ENCODE data around the gene LHFPL2.

The LHFPL2 gene

DNA sequence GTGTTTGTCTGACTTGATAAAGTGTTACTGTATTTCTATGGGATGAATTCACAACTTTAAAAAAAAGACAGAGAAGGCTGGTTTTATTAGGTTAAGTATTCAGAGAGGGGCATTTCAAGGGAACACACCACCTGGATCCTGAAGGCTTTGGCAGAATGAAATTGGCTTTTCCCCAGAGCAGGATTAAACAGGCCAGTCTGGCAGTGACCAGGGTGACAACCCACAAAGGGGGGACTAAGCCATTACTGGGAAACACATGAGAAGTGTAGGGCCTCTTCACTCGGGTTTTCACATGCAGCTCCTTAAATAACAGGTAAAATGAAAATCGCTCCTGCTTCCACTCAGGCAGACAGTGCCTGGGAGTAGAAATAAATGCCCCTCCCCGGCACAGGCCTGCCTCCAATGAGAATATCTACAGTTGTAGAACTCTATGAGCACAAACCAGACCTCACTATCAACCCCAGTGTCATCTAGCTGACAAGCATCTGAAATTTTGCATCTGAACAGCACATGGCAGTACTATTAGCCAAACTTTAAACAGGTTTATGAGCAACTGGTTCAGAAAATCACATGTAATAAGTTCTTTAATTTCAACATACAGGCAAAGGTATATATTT, 85.8 kb downstream of the LHFPL2 start:
- DNase-seq: no peak

DNA sequence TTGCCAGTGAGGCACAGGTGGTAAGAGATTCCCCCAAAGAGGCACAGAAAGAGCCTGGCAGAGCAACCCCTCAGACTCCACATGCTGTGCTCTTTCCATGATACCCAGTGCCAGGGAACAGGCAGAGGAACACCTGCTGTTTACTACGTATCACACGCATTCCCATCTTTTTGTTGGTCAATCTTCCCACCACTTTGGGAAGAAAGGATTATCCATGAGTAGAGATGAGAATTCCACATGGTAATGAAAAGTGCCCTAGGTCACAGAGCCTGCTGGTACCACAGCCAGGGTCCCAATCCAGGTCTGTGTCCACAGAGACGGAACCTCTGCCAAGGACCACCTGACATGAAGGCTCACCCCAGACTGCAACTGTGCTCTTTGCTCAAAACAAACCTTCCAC, 86.6 kb downstream of the LHFPL2 start:
- DNase-seq: no peak

DNA sequence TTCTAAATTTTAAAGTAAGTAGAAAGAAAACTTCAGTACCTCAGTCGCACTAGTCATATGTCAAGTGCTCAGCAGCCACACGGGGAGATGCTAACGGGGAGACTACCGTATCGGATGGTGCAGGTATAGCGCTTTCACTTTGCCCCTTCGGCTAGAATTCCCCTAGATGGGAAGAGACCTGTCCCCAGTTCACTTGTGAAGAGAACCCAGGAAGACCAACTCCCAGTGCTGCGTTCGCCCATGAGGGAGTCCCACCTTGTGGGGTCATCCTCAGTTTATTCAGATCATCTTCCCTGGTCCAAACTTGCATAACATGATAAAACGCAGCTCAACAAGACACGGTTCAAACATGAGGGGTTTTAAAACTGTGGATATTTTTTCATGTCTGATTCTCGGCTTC, 87.3 kb downstream of the LHFPL2 start:
- DNase-seq: no peak

DNA sequence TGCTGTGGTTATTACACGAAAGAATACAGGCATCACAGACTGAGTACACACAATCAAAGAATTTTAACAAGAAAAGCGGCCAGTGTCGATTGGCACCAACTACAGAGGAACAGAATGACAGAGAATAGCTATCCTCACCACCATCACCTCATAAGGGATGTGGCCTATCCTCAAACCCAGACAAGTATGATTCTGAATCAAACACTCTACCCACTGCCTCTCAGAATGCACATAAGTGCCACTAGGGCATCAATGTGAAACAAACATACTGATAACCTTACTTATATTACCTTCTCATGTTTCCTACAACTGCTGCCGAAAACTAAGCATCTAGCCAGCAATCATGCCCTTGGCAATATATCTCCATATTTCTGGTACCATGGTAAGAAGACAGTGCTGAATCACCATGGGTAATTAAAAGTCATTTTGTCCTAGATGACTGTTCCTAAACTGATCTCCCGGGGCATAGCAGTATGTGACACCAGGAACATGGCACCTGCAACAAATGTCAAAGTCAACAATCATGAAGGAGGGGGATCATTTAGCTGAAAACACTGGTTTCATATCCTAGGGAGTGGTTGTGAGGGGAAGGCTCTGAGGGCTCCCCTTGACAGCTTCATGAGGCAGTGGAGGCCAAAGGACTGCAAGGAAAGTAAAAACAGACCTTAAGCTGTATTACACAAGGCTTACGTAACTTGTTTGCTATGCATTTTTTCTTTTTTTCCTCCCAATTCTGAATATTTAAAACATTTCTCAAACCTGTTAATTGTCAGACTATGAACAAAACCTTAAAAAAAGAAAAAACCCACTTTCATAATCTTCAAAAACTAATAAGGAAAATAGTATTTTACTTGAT, 88.3 kb downstream of the LHFPL2 start:
- no peak for DNase-seq

DNA sequence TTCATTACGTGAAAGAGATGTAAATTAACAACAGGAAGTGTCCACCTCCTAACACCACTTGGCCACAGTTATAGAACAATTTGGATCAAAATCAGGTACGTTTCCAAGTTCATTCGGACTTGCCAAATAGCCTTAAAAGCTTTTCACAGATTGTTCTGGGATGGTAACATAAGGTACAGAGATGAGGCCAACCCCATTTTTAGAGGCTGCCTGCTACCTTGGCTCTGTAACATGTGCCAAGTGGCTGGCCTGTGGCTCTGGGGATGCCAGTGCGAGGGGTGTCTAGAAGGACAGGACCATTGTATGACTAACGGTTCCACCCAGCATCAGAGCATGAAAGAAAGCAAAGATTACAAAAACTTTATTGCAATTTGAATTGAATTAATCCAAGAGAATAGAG, 91.0 kb downstream of the LHFPL2 start:
- DNase-seq: no peak

DNA sequence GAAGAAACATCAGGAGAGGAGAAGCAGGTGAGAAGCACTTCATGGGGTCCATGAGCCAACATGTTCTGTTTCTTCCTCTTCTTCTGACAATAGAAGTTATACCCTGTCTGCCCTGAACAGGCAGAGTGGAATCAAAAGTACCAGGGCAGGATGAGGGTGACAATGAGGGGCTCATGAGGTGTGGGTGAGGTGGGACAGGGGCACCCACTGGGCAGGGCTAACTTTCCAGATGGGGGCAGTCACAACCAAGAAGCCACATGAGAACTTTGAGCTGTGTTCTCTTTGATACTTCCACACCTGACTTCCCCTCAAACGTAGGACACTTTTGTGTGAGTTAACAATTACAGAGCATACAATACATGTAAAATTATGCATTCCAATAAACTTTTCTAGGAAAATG, 92.7 kb downstream of the LHFPL2 start:
- no peak for DNase-seq

DNA sequence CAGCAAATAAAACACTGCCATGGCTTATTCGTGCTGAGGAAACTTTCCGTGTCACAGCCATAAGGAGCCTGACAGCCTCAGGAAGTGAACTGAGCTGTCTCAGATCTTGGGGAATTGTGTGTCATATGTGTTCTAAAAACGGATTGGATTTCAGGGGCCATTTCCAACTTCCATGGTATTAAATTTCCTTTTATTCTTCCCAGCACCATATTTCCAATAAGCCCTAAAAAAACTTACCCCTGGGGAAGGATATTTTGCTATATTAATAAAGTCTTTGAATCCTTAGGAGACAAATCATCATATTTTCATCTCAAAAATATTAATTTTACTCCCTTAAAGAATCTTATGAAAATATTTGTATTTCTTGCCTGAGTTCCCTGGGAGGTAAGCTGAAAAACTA, 93.9 kb downstream of the LHFPL2 start:
- DNase-seq: no peak

DNA sequence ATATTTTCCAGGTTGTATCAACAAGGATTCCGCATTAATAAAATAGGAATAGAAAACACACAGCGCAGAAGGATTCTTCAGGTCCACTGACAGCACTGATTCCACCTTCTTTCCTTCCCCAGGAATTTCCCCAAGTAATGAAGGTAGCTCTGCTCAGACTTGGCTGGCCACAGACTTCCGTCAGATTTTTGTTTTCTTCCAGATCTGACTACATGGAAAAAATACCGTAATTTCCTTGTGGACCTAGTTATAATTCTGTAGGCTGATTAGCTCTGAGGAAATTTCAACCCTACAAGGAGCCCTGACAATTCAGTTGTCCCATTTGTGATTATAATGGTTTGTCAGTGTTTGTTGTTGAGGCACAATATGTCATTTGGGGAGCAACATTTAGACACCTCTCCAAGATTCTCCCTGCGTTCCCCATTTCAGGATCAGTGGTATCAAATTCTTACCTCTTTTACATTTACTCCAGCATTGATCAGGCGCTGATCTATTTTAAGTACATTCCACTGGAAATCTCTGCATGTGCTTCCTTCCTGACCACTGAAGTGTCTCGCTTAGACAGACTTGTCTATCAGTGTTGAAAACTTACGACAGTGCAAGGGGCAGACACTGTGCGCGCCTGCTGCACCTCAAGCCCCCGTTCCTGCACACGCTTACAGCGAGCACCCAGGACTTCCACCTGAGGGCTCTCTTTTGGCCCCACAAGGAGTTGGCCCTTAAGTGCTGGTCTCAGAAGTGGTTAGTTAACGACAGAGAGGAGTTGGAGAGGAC, 94.8 kb downstream of the LHFPL2 start:
- DNase-seq: no peak

DNA sequence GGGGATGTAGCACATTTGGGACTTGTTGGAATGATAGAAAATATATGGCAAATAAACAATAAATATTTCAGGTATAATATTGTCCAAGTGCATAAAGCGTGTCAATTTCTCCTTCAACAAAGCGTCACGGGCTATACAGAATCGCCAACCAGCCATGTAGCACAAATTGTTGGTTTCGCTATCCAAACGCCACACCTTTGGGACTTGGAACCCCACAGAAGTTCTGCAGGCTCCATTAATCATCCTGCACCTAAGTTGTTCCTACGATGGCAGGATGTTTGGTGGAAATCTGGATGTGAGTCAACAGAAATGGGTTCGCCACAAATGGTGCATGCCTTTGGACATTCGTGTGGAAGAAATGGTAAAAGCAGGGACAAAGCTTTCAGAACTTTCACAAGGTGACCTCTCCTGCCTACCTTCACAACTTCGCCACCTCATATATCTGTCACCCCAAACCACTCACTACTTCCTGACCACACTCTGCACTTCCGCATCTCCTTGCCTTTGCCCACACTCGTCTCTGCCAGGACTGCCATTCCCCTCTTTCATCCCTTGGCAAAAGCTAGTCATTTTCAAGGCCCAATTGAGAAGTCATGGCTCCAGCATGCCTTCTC, 95.7 kb downstream of the LHFPL2 start:
- DNase-seq: peak; percentile 41

DNA sequence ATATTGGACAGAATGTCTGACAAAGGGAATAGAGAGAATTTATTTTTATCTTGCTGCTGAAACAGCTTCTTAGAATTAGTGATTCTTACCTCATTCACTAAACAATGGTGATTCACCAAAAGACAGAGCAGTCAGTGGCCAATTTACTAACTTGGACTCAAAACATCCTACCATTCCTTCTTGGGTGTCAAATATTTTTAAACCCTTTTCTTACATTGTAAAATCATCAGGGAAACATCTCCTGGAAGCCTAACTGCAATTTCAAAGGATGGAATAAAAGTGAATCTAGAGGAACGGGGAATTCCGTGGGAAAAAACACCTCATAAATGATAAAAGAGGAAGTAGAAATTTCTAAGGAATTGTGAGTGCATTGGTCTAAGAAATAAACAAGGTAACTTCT, 97.7 kb downstream of the LHFPL2 start:
- no peak for DNase-seq

DNA sequence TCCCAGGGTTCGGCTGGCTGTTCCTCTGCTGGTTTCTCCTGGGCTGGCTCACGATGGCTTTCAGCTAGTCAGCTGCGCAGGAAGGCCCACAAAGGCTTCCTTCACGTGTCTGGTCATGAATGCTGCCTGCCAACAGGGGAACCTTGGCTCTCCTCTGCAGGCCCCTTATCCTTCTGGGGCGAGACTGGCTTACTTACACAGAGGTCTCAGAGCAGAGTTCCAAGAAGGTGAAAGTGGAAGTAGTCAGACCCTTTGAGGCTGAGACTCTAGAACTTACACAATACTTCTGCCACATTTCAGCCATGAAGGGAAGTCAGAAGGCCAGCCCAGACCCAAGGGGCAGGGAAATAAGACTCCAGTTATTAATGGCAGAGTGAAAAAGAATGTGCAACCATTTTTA, 99.5 kb downstream of the LHFPL2 start:
- peak; percentile 78 for DNase-seq

DNA sequence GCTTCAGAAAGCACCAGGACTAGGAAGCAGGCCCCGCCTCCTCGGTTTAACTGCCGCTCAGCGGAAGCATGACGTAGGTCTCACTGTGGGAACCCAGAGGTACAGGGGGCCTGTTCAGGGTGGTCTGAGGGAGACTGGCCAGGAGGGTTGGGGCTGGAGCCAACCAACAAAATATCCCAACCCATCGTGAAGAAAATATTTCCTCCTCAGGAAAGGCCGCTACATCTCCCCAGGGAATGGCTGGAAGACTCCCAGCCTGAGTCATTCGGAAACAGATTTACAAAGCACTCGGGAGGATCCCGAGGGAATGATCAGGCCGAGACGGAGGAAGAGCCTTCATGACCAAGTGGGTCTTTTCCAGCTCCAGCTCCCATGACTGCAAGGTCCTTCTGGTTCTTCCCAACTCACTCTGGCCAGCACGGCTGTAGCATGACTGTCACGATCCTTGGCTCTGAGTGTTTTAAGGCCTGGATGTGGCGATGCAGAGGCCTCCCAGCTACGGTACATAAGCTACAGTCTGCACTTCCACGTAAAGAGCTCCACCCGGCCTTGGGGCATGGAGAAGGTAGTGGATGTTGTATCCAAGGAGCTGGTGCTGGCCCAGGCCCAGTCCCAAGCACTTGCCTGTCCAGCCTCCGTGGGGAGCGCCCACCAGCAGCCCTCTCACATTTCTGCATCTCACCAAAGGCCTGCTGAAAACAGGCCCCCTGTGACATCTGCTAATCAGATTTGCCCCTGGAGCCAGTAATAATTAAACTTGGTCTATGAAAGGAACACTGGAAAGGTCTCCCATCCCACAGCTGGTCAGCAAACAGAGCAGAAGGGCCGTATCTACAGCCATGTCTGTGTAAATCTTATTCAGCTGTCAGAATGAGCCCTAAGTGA, 100.6 kb downstream of the LHFPL2 start:
- DNase-seq: no peak

DNA sequence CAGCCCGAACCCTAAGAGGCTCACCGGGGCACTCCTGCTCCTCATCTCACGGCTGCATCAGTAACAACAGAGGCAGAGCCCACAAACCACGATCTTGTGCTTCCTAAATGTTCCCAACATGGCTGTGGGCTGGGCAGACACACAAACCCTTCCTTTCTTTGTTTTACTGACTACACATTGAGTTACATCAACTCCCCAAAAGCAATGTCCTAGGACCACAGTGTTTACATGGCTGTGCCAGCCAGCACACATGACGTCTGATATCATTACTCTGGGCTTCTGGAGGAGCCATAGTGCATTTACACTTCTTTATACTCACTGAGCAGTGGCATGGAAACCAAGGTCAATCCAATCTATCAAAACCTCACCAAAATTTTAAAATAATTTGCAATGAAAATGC, 101.4 kb downstream of the LHFPL2 start:
- no peak for DNase-seq

DNA sequence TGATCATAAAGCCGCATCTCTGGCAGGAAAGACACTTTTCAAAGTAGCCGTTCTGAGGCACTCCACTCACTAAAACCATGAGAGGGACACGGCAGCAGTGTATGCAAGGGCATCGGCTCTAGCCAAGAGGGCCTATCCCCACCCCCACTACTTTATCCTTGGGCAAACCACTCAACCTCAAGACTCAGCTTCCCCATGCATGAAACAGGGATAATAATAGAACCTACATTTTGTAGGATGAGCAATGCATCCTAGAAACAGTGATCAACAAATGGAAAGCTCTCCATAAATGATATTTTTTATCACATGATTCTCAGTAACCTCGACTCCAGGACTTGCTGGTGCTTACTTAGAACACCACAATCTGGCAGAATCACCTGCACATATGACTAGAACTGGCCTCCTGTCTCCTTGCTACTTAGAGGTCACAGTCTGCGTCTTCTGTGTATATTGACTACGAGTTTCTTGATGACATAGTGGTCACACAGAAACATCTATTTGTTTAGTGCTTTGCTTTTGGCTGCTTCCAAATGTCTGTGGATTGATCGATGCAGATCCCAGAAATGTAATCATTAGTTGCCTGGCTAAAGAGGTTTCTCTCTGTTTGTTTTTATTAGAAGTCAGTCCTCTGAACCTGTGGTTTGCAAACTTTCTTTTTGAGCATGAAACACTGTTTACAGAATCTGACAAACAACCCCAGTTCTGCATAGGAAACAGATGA, 102.1 kb downstream of the LHFPL2 start:
- DNase-seq: no peak

DNA sequence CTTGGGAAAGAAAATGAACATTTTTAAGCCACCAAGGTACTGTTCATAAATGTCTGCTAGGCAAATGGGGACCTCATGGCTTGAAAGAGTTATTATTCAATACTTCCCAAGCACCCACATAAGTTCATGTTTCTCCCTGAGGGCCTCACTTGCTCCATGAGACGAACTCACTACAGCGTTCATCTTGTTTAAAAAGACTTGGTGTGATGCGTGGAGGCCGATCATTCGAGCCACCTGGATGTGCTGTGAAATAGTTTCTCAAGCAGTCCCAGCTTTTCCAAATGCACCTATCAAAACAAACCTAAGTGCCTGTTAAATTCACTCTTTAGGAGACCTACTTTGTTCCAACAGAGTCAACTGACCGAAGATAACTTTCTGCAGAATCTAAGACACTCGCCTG, 103.2 kb downstream of the LHFPL2 start:
- no peak for DNase-seq

DNA sequence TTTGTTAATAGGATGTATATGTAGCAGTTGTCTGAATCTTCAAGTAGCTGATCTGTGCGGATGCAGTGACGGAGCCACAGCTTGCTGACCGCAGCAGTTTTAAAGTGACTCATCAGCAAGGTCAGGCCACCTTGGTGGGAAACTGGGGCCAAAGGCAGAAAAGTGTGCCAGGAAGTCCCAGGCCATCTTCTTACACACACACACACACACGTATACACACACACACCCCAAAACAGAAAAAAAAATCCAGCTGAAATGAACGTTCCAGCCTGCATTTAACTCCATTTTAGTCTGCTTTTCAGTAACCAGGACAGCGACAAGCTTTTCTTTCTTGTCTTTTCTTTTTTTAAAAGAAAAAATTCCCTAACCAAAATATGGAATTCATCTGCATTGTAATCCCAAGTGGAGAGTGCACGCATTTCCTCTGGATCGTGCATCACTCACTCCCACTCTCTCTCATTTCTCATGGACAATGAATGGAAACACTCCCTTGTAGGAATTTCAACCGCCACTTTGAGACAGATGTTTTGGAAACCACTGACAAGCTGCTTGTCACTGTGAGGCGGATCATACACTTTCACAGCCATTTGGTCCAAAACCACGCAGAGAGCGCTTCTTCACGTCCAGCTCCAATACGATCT, 103.9 kb downstream of the LHFPL2 start:
- no peak for DNase-seq

DNA sequence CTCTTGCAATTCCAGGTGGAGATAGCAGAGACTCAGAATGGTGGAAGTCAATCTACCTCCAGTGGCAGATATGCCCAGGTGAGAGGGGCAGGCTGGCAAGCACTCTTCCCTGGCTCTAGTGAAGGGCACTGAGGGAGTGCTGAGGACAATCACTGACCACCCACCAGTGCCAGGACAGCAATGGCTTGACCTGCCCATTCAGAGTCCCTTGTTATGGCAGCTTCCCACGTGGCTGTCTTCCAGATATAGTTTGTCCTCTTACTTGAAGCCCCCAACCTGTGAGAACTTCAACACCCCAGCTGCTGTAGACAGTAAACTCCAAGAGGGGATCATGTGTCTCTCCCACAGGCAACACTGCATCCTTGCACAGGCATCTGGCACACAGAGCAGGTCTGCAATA, 104.7 kb downstream of the LHFPL2 start:
- no peak for DNase-seq

DNA sequence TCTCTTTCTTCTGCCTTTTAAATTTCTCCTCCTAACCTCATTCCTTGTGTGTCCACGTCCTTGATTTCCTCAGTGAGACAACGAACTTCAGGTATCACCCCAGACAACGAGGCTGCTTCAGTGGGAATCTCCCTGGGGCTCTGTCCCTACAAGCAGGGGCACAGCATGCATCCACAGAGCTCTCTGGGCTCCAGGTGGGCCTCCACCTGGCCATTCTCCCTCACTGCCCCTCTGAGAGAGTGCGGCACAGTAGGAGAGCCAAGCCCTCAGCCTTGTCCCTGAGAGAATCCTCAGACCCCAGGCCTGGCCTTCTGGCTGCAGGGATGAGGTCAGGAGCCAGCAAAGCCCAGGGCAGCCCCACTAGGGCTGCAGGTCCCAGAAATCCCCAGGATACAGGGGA, 105.3 kb downstream of the LHFPL2 start:
- DNase-seq: no peak

DNA sequence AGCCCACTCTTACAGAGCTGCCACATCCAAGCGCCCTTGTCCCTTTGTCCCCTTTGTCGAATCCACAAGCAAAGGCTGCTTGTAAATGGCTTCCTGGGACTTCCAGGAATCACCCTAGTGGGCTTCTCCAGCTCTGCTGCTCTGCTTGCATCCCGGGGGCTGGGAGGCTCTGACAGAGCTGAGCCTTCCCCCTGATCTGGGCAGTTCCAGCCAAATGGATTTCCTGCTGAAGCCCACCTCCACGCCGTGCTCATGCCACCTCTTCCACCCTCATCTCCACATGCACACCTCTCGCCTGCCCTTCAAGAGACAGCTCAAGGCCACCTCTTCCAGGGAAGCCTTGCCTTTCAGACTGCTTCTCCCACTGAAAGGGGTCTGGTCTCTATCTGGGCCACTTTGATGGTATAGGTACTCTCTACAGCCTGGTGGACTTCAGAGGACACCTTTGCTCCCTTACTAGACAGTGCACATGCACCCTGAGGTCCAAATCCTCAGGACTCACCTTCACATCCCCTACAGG, 106.2 kb downstream of the LHFPL2 start:
- no peak for DNase-seq

DNA sequence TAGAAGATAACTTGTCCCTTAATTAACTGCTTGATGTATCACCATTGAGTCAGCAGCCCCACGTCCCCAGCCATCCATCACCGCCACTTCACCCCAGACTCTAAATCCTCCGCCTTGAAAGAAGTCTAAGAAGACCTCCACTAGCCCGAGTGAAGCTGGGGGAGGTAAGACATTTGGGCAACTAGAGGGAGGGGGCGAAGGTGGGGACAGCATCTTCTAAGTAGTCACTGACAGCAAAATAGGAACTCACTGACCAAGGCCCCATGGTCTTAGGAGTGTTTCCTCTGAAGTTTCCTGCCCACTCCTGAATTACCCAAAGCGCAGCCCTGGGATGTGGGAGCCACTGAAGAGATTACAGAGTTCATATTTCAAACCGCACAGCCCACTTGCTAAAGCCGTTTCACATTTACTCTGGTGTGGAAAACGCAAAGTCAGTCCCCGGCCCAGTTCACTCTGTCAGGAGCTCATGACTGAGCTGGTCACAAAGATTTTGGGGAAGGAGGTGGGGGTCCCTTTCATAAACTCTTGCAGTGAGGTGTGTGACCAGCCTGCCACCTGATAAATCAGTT, 107.4 kb downstream of the LHFPL2 start:
- no peak for DNase-seq

All from hematopoietic multipotent progenitor cell treated with erythropoietin and hydrocortisone succinate and interleukin-3 and kit ligand, for 4 days (in vitro differentiated cells).